GM12872 (cell line): ENCODE results near the gene MAPKAPK5.

ENCODE experiments used
- TF ChIP-seq, protein P1 (sequence below): IDR thresholded peaks from 3 replicates; pipeline ENCODE4 v1.5.1; 2011; ENCODE audit warnings: low read depth, mild to moderate bottlenecking, low read length, moderate library complexity; ENCODE audit not compliant: insufficient read depth

MAPKAPK5 gene

GRCh38 chr12:111841750-111842555 is at the start of gene MAPKAPK5:
Gene MAPKAPK5 (plus strand): TSS chr12:111842228. CDS start chr12:111842734, 506 bp downstream.
- TF ChIP-seq, protein P1, sequence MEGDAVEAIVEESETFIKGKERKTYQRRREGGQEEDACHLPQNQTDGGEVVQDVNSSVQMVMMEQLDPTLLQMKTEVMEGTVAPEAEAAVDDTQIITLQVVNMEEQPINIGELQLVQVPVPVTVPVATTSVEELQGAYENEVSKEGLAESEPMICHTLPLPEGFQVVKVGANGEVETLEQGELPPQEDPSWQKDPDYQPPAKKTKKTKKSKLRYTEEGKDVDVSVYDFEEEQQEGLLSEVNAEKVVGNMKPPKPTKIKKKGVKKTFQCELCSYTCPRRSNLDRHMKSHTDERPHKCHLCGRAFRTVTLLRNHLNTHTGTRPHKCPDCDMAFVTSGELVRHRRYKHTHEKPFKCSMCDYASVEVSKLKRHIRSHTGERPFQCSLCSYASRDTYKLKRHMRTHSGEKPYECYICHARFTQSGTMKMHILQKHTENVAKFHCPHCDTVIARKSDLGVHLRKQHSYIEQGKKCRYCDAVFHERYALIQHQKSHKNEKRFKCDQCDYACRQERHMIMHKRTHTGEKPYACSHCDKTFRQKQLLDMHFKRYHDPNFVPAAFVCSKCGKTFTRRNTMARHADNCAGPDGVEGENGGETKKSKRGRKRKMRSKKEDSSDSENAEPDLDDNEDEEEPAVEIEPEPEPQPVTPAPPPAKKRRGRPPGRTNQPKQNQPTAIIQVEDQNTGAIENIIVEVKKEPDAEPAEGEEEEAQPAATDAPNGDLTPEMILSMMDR = no peak

- TF ChIP-seq, protein P1 = no peak
Measured at GRCh38 chr12:111792856-111793235, 49.2 kb upstream of the MAPKAPK5 start.

DNA sequence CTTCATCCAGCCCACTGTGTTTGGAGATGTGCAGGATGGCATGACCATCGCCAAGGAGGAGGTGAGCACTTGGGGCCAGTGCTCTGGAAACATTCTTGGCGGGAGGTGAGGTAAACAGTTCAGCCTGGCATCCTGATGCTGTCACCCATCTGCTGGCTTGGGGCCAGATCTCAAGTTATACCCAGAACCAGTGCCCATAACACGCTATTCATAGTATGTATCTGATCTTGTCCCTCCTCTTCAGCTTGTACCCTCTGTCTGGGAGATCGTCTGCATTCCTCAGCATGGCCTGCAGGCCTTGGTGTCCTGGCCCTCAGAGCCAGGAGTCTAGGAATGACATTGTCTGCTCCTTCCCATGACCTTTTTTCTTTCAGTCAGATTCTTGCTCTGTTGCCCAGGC is 43.8 kb upstream of the MAPKAPK5 start:
- TF ChIP-seq, protein P1 = no peak

GRCh38 chr12:111799758-111800157 is 42.3 kb upstream of the MAPKAPK5 start:
- TF ChIP-seq, protein P1 = no peak

GRCh38 chr12:111803038-111803626 is 38.9 kb upstream of the MAPKAPK5 start:
- TF ChIP-seq, protein P1 = no peak

- TF ChIP-seq, protein P1 = no peak
Measured at GRCh38 chr12:111803851-111804250, 38.2 kb upstream of the MAPKAPK5 start.

GRCh38 chr12:111806304-111806703 is 35.7 kb upstream of the MAPKAPK5 start:
- TF ChIP-seq, protein P1 = no peak
